ENCODE results near the gene OBSCN. TPM values are rescaled to one million over a fixed set of nuclear protein-coding genes. Genes with fewer than 3 reads are reported as not detected.

The OBSCN gene
- total RNA-seq, 1 donor from 2014 or later, result 28.6 TPM

DNA sequence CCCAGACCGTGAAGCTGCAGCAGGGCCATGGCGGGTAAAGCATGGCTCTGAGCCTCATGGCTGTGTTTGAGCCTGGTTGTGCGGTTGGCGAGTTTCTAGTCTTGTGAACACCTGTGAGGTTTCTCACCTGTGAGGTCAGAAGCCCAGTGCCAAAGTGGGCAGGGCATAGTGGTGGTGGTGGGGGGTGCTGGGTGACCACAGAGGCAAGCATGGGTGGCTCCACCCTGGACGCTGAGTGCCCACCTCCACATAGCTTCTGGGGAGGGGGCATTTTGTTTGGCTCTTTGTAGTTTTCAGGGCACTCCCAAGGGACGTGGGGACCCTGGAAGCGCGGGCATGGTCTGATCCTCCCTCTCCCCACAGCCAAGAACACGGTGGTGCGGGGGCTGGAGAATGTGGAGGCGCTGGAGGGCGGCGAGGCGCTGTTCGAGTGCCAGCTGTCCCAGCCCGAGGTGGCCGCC, 107.7 kb downstream of the OBSCN start:
- no peaks in the 10 kb centered on the region for H3K4me1 ChIP-seq
- peaks cover 0 to 6% of the 10 kb centered on the region in 2 donors for H3K36me3 ChIP-seq
- TF ChIP-seq, protein P1, sequence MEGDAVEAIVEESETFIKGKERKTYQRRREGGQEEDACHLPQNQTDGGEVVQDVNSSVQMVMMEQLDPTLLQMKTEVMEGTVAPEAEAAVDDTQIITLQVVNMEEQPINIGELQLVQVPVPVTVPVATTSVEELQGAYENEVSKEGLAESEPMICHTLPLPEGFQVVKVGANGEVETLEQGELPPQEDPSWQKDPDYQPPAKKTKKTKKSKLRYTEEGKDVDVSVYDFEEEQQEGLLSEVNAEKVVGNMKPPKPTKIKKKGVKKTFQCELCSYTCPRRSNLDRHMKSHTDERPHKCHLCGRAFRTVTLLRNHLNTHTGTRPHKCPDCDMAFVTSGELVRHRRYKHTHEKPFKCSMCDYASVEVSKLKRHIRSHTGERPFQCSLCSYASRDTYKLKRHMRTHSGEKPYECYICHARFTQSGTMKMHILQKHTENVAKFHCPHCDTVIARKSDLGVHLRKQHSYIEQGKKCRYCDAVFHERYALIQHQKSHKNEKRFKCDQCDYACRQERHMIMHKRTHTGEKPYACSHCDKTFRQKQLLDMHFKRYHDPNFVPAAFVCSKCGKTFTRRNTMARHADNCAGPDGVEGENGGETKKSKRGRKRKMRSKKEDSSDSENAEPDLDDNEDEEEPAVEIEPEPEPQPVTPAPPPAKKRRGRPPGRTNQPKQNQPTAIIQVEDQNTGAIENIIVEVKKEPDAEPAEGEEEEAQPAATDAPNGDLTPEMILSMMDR (IDR thresholded peaks at IDR 0.05), result no peak
- no peak for DNase-seq (ENCODE audit: low spot score in 2 of 2)
- H3K4me3 ChIP-seq, result no peak overlapping the region
- H3K27me3 ChIP-seq, result no peaks in the 10 kb centered on the region
- peaks cover 7% of the 10 kb centered on the region in 2 donors for H3K9me3 ChIP-seq
- no peak overlapping the region for H3K27ac ChIP-seq
- intact Hi-C loops (cut with DNase I), result no loop called here

DNA sequence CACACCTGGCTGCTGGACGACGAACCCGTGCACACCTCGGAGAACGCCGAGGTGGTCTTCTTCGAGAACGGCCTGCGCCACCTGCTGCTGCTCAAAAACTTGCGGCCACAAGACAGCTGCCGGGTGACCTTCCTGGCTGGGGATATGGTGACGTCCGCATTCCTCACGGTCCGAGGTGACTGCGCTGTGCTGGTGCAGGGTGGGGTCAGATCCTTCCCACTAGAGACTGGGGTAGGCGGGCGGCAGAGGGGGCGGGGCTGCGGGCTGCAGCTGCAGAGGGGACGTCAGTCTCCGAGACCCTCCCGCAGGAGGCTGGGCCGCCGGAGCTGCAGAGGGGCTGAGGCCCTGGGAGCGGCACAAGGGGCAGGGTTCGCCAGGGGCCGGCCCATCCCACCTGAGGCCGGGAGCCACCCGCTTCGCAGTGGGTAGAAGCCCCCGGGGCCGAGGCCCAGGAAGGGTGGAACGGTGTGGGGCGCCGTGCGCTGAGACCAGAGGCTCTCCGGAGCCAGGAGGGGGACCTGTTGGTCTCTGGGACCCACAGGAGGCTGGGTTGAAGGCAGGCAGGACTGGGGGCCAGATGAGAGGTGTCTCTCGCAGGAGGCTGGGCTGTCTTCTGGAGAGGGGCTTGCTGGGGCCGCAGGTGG, 108.2 kb downstream of the OBSCN start:
- no peak overlapping the region for H3K27ac ChIP-seq
- H3K9me3 ChIP-seq, result peaks cover 7% of the 10 kb centered on the region in 2 donors
- intact Hi-C loops (cut with DNase I), result no loop called here
- H3K4me1 ChIP-seq, result no peaks in the 10 kb centered on the region
- TF ChIP-seq, protein P1 (IDR thresholded peaks at IDR 0.05), result no peak
- H3K4me3 ChIP-seq, result no peak overlapping the region
- peaks cover 0 to 11% of the 10 kb centered on the region in 2 donors for H3K36me3 ChIP-seq
- no peaks in the 10 kb centered on the region for H3K27me3 ChIP-seq
- peak in 1 of 2 donors; percentile 55 for DNase-seq (ENCODE audit: low spot score in 2 of 2)

DNA sequence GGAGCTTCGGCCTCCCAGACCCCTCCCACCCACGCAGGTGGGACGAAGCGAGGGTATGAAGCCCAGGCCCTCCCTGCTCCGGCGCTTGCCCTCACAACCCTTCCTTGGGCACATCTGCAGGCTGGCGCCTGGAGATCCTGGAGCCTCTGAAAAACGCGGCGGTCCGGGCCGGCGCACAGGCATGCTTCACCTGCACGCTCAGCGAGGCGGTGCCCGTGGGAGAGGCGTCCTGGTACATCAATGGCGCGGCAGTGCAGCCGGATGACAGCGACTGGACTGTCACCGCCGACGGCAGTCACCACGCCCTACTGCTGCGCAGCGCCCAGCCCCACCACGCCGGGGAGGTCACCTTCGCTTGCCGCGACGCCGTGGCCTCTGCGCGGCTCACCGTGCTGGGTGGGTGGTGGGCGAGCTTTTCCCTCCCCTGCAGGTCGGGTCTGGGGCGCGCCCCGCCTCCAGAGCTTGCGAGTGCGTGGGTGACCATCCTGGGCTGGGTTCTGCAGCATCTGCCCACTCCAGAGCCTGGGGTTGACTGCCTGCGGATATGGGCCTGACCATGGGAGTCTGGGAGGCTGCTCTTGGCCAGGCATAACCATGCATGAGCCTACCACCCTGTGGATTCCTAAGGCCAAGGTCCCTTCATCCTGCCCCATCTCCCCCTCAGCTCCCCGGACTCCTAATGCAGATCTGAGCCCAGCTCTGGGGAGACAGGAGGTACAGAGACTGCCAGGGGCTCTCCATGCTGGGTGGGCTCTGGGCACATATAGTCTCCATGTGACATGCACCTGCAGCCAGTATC, 108.9 kb downstream of the OBSCN start:
- DNase-seq (ENCODE audit: low spot score in 2 of 2), result peak in 1 of 2 donors; percentile 54
- TF ChIP-seq, protein P1 (IDR thresholded peaks at IDR 0.05), result no peak
- no peak overlapping the region for H3K4me3 ChIP-seq
- H3K36me3 ChIP-seq, result peaks cover 0 to 17% of the 10 kb centered on the region in 2 donors
- H3K27me3 ChIP-seq, result no peaks in the 10 kb centered on the region
- intact Hi-C loops (cut with DNase I), result no loop called here
- H3K4me1 ChIP-seq, result no peaks in the 10 kb centered on the region
- no peak overlapping the region for H3K27ac ChIP-seq
- peaks cover 7% of the 10 kb centered on the region in 2 donors for H3K9me3 ChIP-seq

DNA sequence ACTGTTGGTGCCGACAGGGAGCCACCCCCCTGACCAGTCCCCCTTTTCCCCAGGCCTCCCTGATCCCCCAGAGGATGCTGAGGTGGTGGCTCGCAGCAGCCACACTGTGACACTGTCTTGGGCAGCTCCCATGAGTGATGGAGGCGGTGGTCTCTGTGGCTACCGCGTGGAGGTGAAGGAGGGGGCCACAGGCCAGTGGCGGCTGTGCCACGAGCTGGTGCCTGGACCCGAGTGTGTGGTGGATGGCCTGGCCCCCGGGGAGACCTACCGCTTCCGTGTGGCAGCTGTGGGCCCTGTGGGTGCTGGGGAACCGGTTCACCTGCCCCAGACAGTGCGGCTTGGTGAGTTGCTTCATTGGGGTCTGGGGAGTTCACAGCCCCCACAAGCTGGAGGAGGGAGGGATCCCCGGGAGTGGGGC, 109.6 kb downstream of the OBSCN start:
- peaks cover 0 to 17% of the 10 kb centered on the region in 2 donors for H3K36me3 ChIP-seq
- peaks cover 3 to 4% of the 10 kb centered on the region in 2 donors for H3K9me3 ChIP-seq
- DNase-seq (ENCODE audit: low spot score in 2 of 2), result no peak
- H3K27ac ChIP-seq, result no peak overlapping the region
- H3K27me3 ChIP-seq, result no peaks in the 10 kb centered on the region
- no peak overlapping the region for H3K4me3 ChIP-seq
- TF ChIP-seq, protein P1 (IDR thresholded peaks at IDR 0.05), result no peak
- intact Hi-C loops (cut with DNase I), result no loop called here
- H3K4me1 ChIP-seq, result no peaks in the 10 kb centered on the region

DNA sequence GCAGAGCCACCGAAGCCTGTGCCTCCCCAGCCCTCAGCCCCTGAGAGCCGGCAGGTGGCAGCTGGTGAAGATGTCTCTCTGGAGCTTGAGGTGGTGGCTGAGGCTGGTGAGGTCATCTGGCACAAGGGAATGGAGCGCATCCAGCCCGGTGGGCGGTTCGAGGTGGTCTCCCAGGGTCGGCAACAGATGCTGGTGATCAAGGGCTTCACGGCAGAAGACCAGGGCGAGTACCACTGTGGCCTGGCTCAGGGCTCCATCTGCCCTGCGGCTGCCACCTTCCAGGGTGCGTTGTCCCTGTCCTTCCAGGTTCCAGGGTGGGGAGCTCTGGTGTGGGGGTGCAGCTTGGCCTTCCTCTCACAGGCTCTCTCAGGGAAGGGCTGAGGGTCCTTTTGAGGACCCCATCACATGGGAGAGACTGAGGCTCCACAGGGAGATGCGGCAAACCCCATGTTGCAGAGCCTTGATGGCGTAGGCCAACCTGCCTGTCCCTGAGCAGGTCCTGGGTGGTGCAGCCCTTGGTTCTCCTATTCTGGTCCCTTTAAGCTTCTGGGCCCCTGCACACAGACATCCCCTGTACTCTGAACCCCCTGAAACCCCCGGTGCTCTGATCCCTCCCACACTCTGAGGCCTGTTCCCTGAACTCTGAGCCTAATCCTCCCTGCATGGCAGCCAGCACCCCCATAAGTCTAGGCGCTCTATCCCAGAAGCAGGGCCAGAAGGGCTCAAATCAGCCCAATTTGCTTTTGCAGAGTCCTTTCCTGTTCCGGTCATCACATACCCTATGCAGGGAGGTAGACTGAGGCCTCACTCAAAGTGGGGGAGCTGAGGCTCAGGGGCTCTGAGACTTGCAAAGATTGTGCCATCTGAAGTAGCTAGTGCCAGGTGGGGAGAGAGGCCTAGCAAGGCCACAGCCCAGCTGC, 110.3 kb downstream of the OBSCN start:
- Histone ChIP-seq H3K27ac (no peak overlapping the region), H3K36me3 (peaks cover 0 to 17% of the 10 kb centered on the region in 2 donors), H3K4me1 (no peaks in the 10 kb centered on the region), H3K4me3 (no peak overlapping the region), H3K27me3 (no peaks in the 10 kb centered on the region), H3K9me3 (peaks cover 0 to 3% of the 10 kb centered on the region in 2 donors)
- TF ChIP-seq, protein P1 (IDR thresholded peaks at IDR 0.05), result no peak
- intact Hi-C loops (cut with DNase I), result no loop called here
- peak in 1 of 2 donors; percentile 53 for DNase-seq (ENCODE audit: low spot score in 2 of 2)
